A549 (cell line): Measurements from ENCODE around the gene OR2V1.

Source experiments
- NR3C1 ChIP-seq: fragments of >200 bp; sonication (Bioruptor Twin); formaldehyde crosslinking; IDR thresholded peaks from 3 replicates; pipeline ENCODE4 v1.6.1; 2017
- POLR2A ChIP-seq: IDR thresholded peaks from 2 replicates; pipeline ENCODE4 v1.6.1; 2012; ENCODE audit warnings: mild to moderate bottlenecking, low read length
- RARB ChIP-seq: fragments of 250-450 bp; sonication (Bioruptor Pico); IDR thresholded peaks from 2 replicates; pipeline ENCODE4 v1.8.0; 2021; ENCODE audit warnings: mild to moderate bottlenecking, moderate library complexity
- TF ChIP-seq, protein P1 (sequence below): fragments of >200 bp; sonication (Bioruptor Twin); formaldehyde crosslinking; IDR thresholded peaks from 3 replicates; pipeline ENCODE4 v1.5.1; 2016

DNA sequence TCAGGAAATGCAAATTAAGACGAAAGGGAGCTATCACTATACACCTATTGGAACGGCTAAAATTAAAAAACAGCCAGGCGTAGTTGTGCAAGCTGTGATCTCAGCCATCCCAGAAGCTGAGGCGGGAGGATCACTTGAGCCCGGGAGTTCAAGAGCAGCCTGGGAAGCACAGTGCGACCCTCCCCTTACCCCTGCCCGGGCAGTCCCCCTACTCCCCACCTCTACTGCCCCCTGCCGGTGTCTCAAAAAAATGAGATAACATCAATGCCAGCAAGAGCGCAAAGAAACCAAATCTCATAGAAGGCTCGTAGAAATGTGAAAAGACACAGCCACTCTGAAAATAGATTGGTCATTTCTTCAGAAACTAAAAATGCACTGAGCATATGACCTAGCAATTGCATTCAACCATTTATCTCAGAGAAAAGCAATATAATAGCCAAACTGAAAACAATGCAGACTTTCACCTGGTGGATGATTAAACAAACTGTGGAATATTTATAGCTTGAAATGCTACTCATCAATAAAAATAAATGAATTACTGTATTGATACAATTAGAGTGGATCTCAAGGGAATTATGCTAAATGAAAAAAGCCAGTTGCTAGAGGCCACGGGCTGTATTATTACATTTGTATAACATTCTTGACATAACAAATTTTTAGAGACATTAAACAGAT, 37.0 kb upstream of the OR2V1 start:
- TF ChIP-seq POLR2A, result no peak
- TF ChIP-seq NR3C1, result no peak
- no peak for TF ChIP-seq RARB (CRISPR knock-in tag)
- TF ChIP-seq, protein P1, sequence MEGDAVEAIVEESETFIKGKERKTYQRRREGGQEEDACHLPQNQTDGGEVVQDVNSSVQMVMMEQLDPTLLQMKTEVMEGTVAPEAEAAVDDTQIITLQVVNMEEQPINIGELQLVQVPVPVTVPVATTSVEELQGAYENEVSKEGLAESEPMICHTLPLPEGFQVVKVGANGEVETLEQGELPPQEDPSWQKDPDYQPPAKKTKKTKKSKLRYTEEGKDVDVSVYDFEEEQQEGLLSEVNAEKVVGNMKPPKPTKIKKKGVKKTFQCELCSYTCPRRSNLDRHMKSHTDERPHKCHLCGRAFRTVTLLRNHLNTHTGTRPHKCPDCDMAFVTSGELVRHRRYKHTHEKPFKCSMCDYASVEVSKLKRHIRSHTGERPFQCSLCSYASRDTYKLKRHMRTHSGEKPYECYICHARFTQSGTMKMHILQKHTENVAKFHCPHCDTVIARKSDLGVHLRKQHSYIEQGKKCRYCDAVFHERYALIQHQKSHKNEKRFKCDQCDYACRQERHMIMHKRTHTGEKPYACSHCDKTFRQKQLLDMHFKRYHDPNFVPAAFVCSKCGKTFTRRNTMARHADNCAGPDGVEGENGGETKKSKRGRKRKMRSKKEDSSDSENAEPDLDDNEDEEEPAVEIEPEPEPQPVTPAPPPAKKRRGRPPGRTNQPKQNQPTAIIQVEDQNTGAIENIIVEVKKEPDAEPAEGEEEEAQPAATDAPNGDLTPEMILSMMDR, result peak; percentile 73
